DND-41 (cell line): Measurements from ENCODE around the gene LIF.
A peak's percentile ranks its signal among the peaks of the same experiment; 100 is the strongest.

Experiments used
- ATAC-seq: fragments of 200-7000 bp; cut with Tn5 transposase; 3 replicates; pipeline ENCODE4 v1.9.1; 2021; ENCODE audit warnings: low read depth; ENCODE audit not compliant: insufficient read depth
- DNase-seq: peaks from one replicate; pipeline ENCODE4 v3.0.0-alpha.2; 2020
- H2AFZ ChIP-seq: 2 replicates; pipeline ENCODE4 v1.6.0; 2012; ENCODE audit warnings: low read depth, low read length
- H3K27ac ChIP-seq: 2 replicates; pipeline ENCODE4 v1.5.1; 2012; ENCODE audit warnings: low read length, inconsistent platforms
- H3K27me3 ChIP-seq: fragments of 200-600 bp; sonication (generic); 2 replicates; pipeline ENCODE4 v1.6.0; 2012; ENCODE audit warnings: low read length, mild to moderate bottlenecking, inconsistent platforms; ENCODE audit not compliant: insufficient read depth, poor library complexity
- H3K36me3 ChIP-seq: 2 replicates; pipeline ENCODE4 v1.5.1; 2012; ENCODE audit warnings: low read length, inconsistent platforms; ENCODE audit not compliant: insufficient read depth
- H3K4me1 ChIP-seq: 2 replicates; pipeline ENCODE4 v1.5.1; 2012; ENCODE audit warnings: mild to moderate bottlenecking, low read length; ENCODE audit not compliant: insufficient read depth
- H3K4me2 ChIP-seq: 2 replicates; pipeline ENCODE4 v1.6.0; 2012; ENCODE audit warnings: mild to moderate bottlenecking, moderate library complexity, low read length, inconsistent platforms; ENCODE audit not compliant: insufficient read depth
- H3K4me3 ChIP-seq, 2 experiments: fragments of 200-600 bp in 1 of 2; shearing (Covaris generic) in 1 of 2; 2 replicates each; pipeline ENCODE4 v1.5.1; 2012 to 2016; ENCODE audit warnings: inconsistent platforms in 2 of 2, low read length in 2 of 2, mild to moderate bottlenecking in 2 of 2, low read depth in 1 of 2, moderate library complexity in 1 of 2
- H3K79me2 ChIP-seq: 2 replicates; pipeline ENCODE4 v1.6.0; 2012; ENCODE audit warnings: low read length, inconsistent platforms; ENCODE audit not compliant: insufficient read depth
- H3K9ac ChIP-seq: 2 replicates; pipeline ENCODE4 v1.6.0; 2012; ENCODE audit warnings: low read depth, mild to moderate bottlenecking, inconsistent platforms, low read length, moderate library complexity
- H3K9me3 ChIP-seq: 2 replicates; pipeline ENCODE4 v1.5.1; 2012; ENCODE audit warnings: low read length, moderate library complexity, mild to moderate bottlenecking, inconsistent platforms; ENCODE audit not compliant: insufficient read depth, severe bottlenecking
- H4K20me1 ChIP-seq: 2 replicates; pipeline ENCODE4 v1.6.0; 2012; ENCODE audit warnings: low read length; ENCODE audit not compliant: insufficient read depth
- CTCF ChIP-seq: IDR thresholded peaks from 2 replicates; pipeline ENCODE4 v1.5.1; 2012; ENCODE audit warnings: borderline replicate concordance, low read length, moderate library complexity, mild to moderate bottlenecking; ENCODE audit not compliant: poor library complexity, severe bottlenecking; ENCODE audit errors: extremely low read depth
- EZH2 ChIP-seq: IDR thresholded peaks from 3 replicates; pipeline ENCODE4 v1.6.1; 2012; ENCODE audit warnings: borderline replicate concordance, low read depth, mild to moderate bottlenecking, moderate library complexity, low read length, inconsistent platforms; ENCODE audit not compliant: severe bottlenecking

The LIF gene

DNA sequence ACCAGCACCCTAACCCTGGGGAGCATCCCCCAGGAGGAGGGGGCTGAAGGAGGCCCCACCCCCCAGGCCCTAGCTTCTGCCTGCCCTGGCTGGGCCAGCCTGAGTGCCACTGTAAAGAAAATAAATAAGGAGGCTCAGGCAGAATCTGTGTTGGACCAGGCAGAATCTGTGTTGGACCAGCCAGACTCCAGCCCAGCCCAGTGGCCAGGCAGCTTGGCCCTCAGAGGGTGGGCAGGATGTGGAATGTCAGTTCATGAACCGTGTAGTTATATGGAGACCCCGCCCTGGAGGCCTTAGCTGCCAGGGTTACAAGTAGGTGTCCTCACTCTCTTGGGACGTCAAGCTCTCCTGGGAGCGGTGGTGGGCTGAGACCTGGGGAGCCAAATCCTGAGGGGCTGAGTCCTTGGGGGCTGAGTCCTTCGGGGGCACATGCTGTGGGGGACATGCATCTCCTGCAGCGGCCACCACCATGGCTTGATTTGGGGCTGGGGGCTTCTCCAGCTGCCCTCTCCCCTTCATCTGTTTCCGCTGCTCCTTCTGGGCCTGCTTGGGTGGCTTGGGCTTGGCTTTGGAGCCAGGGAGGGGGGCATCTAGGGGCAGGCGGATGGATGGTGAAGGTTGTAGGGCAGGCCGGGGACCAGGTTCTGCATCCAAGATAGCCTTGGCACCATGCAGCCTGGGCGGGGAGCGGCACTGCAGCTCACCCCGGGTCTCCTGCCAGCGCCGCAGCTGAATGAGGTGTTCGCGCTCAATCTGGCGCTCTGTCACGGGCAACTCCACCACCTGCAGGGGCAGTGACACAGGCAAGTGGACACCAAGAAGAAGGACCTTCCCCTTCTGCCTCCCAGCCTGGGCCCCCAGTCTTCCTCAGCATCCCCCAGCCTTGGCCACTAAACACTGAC, 45.8 kb upstream of the LIF start:
- DNase-seq, result no peak
- TF ChIP-seq EZH2, result no peak
- Histone ChIP-seq H3K9ac (no peak overlapping the region), H2AFZ (no peak overlapping the region), H3K27ac (peak overlapping the region; percentile 94), H3K4me2 (no peak overlapping the region), H3K4me3 (no peak overlapping the region), H3K79me2 (peaks cover 17% of the 10 kb centered on the region), H3K36me3 (peaks cover 63% of the 10 kb centered on the region), H3K27me3 (no peaks in the 10 kb centered on the region), H3K4me1 (peaks cover 48% of the 10 kb centered on the region), H3K9me3 (no peaks in the 10 kb centered on the region), H4K20me1 (peaks cover 5% of the 10 kb centered on the region)
- no peak for ATAC-seq

GRCh38 chr22:30291058-30291892, 44.7 kb upstream of the LIF start:
- no peaks in the 10 kb centered on the region for H3K9me3 ChIP-seq
- ATAC-seq, result no peak
- H3K79me2 ChIP-seq, result peaks cover 27% of the 10 kb centered on the region
- H3K4me3 ChIP-seq, result no peak overlapping the region
- H3K9ac ChIP-seq, result peak overlapping the region; percentile 83
- H3K4me1 ChIP-seq, result peaks cover 58% of the 10 kb centered on the region
- H3K27me3 ChIP-seq, result no peaks in the 10 kb centered on the region
- TF ChIP-seq CTCF (no peak), EZH2 (no peak)
- peak overlapping the region; percentile 21 for H3K4me2 ChIP-seq
- peaks cover 63% of the 10 kb centered on the region for H3K36me3 ChIP-seq
- no peak for DNase-seq
- no peak overlapping the region for H2AFZ ChIP-seq
- peak overlapping the region; percentile 94 for H3K27ac ChIP-seq
- H4K20me1 ChIP-seq, result peaks cover 6% of the 10 kb centered on the region

- peak overlapping the region; percentile 94 for H3K27ac ChIP-seq
- H3K79me2 ChIP-seq, result peaks cover 34% of the 10 kb centered on the region
- no peak overlapping the region for H2AFZ ChIP-seq
- H3K36me3 ChIP-seq, result peaks cover 63% of the 10 kb centered on the region
- ATAC-seq (peak; percentile 64), DNase-seq (peak; percentile 89)
- H4K20me1 ChIP-seq, result peaks cover 6% of the 10 kb centered on the region
- no peaks in the 10 kb centered on the region for H3K27me3 ChIP-seq
- no peaks in the 10 kb centered on the region for H3K9me3 ChIP-seq
- TF ChIP-seq EZH2 (no peak), CTCF (no peak)
- peak overlapping the region; percentile 83 for H3K9ac ChIP-seq
- H3K4me2 ChIP-seq, result peak overlapping the region; percentile 90
- H3K4me1 ChIP-seq, result peaks cover 66% of the 10 kb centered on the region
- H3K4me3 ChIP-seq, result peak overlapping the region in 1 of 2 experiments; percentile 89; a peak in 2 of 4 replicates
These were observed 43.9 kb upstream of the LIF start for GRCh38 chr22:30290342-30291057.
